ENCODE results near the gene GPS1.
A peak's percentile ranks its signal among the peaks of the same experiment; 100 is the strongest.
"Not testable (repeated sequence)": the region's sequence is repeated elsewhere in the genome, so short reads cannot be mapped to it uniquely, and the experiment has no call there.

Gene GPS1

GRCh38 chr17:82029391-82029790 lies 22.3 kb upstream of the GPS1 start:
- no peak for DNase-seq

GRCh38 chr17:82029990-82030469 lies 21.7 kb upstream of the GPS1 start:
- no peak for DNase-seq

GRCh38 chr17:82030470-82031302 lies 21.0 kb upstream of the GPS1 start:
- peak; percentile 79 to 86 for DNase-seq

GRCh38 chr17:82031303-82031884 lies 20.3 kb upstream of the GPS1 start, which contains the start of gene RAC3:
RAC3 (plus strand) TSS chr17:82031678; CDS start chr17:82031762, 84 bp downstream.
- no peak for DNase-seq

- peak in 1 of 2 donors; percentile 49 for DNase-seq
These were observed 19.6 kb upstream of the GPS1 start for GRCh38 chr17:82031885-82032627.

GRCh38 chr17:82033359-82034085 lies 18.2 kb upstream of the GPS1 start:
- DNase-seq = no peak

- no peak for DNase-seq
These were observed 17.2 kb upstream of the GPS1 start for GRCh38 chr17:82034371-82035011.

GRCh38 chr17:82035488-82035887 lies 16.2 kb upstream of the GPS1 start:
- DNase-seq = no peak

GRCh38 chr17:82035956-82036633 lies 15.6 kb upstream of the GPS1 start:
- no peak for DNase-seq

- peak in 1 of 2 donors; percentile 6 for DNase-seq
These were observed 15.0 kb upstream of the GPS1 start for GRCh38 chr17:82036634-82037091.

GRCh38 chr17:82037092-82037888 lies 14.4 kb upstream of the GPS1 start, which contains the start of gene DCXR:
DCXR (minus strand) TSS chr17:82037697; CDS start chr17:82037682, 15 bp downstream.
- peak; percentile 96 for DNase-seq

- DNase-seq = no peak
These were observed 13.9 kb upstream of the GPS1 start for GRCh38 chr17:82037889-82038195.

- not testable (repeated sequence) for DNase-seq
These were observed 12.8 kb upstream of the GPS1 start for GRCh38 chr17:82038796-82039409.

GRCh38 chr17:82039695-82040299 lies 11.9 kb upstream of the GPS1 start:
- no peak for DNase-seq

- DNase-seq = no peak
These were observed 10.4 kb upstream of the GPS1 start for GRCh38 chr17:82041144-82041814.

- DNase-seq = no peak
These were observed 9.0 kb upstream of the GPS1 start for GRCh38 chr17:82042649-82043048.

GRCh38 chr17:82043507-82043906 lies 8.2 kb upstream of the GPS1 start:
- no peak for DNase-seq

- DNase-seq = no peak
These were observed 5.7 kb upstream of the GPS1 start for GRCh38 chr17:82045936-82046484.

- no peak for DNase-seq
These were observed 4.8 kb upstream of the GPS1 start for GRCh38 chr17:82046903-82047302.

All from CD4-positive, alpha-beta T cell treated with Interferon alpha-2 for 1 hour (primary cell).